H1 (cell line): ENCODE data around the gene TP63. TPM values are rescaled to one million over a fixed set of nuclear protein-coding genes. Genes with fewer than 3 reads are reported as not detected.

ENCODE experiments used
- CTCF ChIA-PET: fragments of 300-600 bp; sonication (Branson Sonifier 250); formaldehyde crosslinking; loops from one replicate; lab custom pipeline; 2021; ENCODE audit not compliant: partially characterized antibody; lab: Charles Lee
- POLR2A ChIA-PET: fragments of 300-600 bp; sonication (Branson Sonifier 250); formaldehyde crosslinking; loops from one replicate; lab custom pipeline; 2021; ENCODE audit warnings: inconsistent platforms; ENCODE audit not compliant: partially characterized antibody; lab: Charles Lee
- DNase-seq, 2 experiments: peaks; one replicate each; pipeline versions ENCODE4 v3.0.0 to v3.0.0-alpha.2; 2010 to 2022; ENCODE audit warnings: low spot score in 2 of 2, low read depth in 1 of 2, mixed read lengths in 1 of 2
- FAIRE-seq: peaks from 2 replicates; lab custom pipeline; 2011; peaks lifted over from hg19 to GRCh38; lab: Jason Lieb, UNC
- H2AFZ ChIP-seq: 2 replicates; pipeline ENCODE4 v1.8.1; 2012; ENCODE audit warnings: low read length, inconsistent platforms
- H2AK5ac ChIP-seq: 2 replicates; pipeline ENCODE4 v1.6.1; 2013; ENCODE audit warnings: low read depth, low read length
- H2BK120ac ChIP-seq: replicated peaks from 2 replicates; pipeline ENCODE3; 2013; ENCODE audit warnings: low read depth, low read length, inconsistent platforms
- H2BK12ac ChIP-seq: 2 replicates; pipeline ENCODE4 v1.6.1; 2013; ENCODE audit warnings: low read depth, low read length
- H2BK15ac ChIP-seq: 2 replicates; pipeline ENCODE4 v1.6.1; 2013; ENCODE audit warnings: low read length
- H2BK20ac ChIP-seq: 2 replicates; pipeline ENCODE4 v1.6.1; 2013; ENCODE audit warnings: low read length
- H2BK5ac ChIP-seq: 2 replicates; pipeline ENCODE4 v1.6.1; 2013; ENCODE audit warnings: low read depth, low read length
- H3K14ac ChIP-seq: 2 replicates; pipeline ENCODE4 v1.6.1; 2013; ENCODE audit warnings: inconsistent platforms; ENCODE audit not compliant: insufficient read length
- H3K18ac ChIP-seq: 2 replicates; pipeline ENCODE4 v1.6.1; 2013; ENCODE audit warnings: low read length; ENCODE audit errors: extremely low read depth
- H3K23ac ChIP-seq: 2 replicates; pipeline ENCODE4 v1.6.1; 2013; ENCODE audit warnings: inconsistent platforms; ENCODE audit not compliant: insufficient read length
- H3K23me2 ChIP-seq: 2 replicates; pipeline ENCODE4 v1.6.1; 2013; ENCODE audit warnings: low read depth, low read length
- H3K27ac ChIP-seq: 2 replicates; pipeline ENCODE4 v1.6.1; 2011; ENCODE audit warnings: low read depth, low read length, inconsistent platforms
- H3K27me3 ChIP-seq, 4 experiments: replicated peaks in 1 of 4; 1 replicate in 1 of 4; 2 replicates in 3 of 4; pipeline versions ENCODE4 v1.6.1 to v1.8.1; 2011 to 2013; ENCODE audit warnings: low read length in 3 of 4, mild to moderate bottlenecking in 3 of 4, inconsistent platforms in 2 of 4, mixed read lengths in 2 of 4, moderate library complexity in 1 of 4; ENCODE audit not compliant: control insufficient read depth in 3 of 4, insufficient read depth in 3 of 4; ENCODE audit errors: extremely low read depth in 1 of 4
- H3K36me3 ChIP-seq, 4 experiments: 2 replicates each; pipeline versions ENCODE4 v1.6.1 to v1.8.1; 2011 to 2013; ENCODE audit warnings: mild to moderate bottlenecking in 4 of 4, low read length in 3 of 4, moderate library complexity in 2 of 4, control low read depth in 1 of 4, inconsistent platforms in 1 of 4; ENCODE audit not compliant: insufficient read depth in 4 of 4, control insufficient read depth in 2 of 4
- H3K4ac ChIP-seq: replicated peaks from 2 replicates; pipeline ENCODE3; 2013; ENCODE audit warnings: low read length, low read depth, mixed read lengths, inconsistent platforms; ENCODE audit not compliant: insufficient read length
- H3K4me1 ChIP-seq, 4 experiments: replicated peaks in 1 of 4; 1 replicate in 1 of 4; 2 replicates in 3 of 4; pipeline versions ENCODE4 v1.6.1 to v1.8.1; 2011 to 2013; ENCODE audit warnings: low read length in 3 of 4, inconsistent platforms in 2 of 4, mixed read lengths in 1 of 4; ENCODE audit not compliant: insufficient read depth in 4 of 4, control insufficient read depth in 3 of 4
- H3K4me2 ChIP-seq, 2 experiments: 2 replicates each; pipeline versions ENCODE4 v1.6.1 to v1.8.1; 2011 to 2013; ENCODE audit warnings: low read depth in 2 of 2, low read length in 2 of 2, control low read depth in 1 of 2, inconsistent platforms in 1 of 2, mild to moderate bottlenecking in 1 of 2; ENCODE audit not compliant: insufficient read depth in 1 of 2
- H3K4me3 ChIP-seq, 4 experiments: fragments of 200-600, 300-600 bp in 1 of 4; sonication (generic), shearing (Covaris generic), sonication (Bioruptor Twin) in 1 of 4; 2 replicates each; pipeline versions ENCODE4 v1.5.1 to v1.8.1; 2011 to 2016; ENCODE audit warnings: low read length in 4 of 4, low read depth in 3 of 4, control low read depth in 2 of 4, inconsistent platforms in 2 of 4, mild to moderate bottlenecking in 2 of 4, mixed read lengths in 1 of 4, moderate library complexity in 1 of 4; ENCODE audit not compliant: insufficient read depth in 2 of 4; ENCODE audit errors: extremely low read depth in 1 of 4
- H3K56ac ChIP-seq: replicated peaks from 2 replicates; pipeline ENCODE3; 2013; ENCODE audit warnings: low read depth, mild to moderate bottlenecking, mixed read lengths, low read length, inconsistent platforms; ENCODE audit not compliant: insufficient read length
- H3K79me1 ChIP-seq: 2 replicates; pipeline ENCODE4 v1.6.1; 2013; ENCODE audit warnings: low read depth, low read length, control low read depth
- H3K79me2 ChIP-seq, 2 experiments: 2 replicates each; pipeline versions ENCODE4 v1.6.1 to v1.8.1; 2012 to 2013; ENCODE audit warnings: low read length in 2 of 2, mild to moderate bottlenecking in 2 of 2, inconsistent platforms in 1 of 2; ENCODE audit not compliant: insufficient read depth in 2 of 2, control insufficient read depth in 1 of 2
- H3K9ac ChIP-seq, 4 experiments: replicated peaks in 1 of 4; 1 replicate in 1 of 4; 2 replicates in 3 of 4; pipeline versions ENCODE4 v1.6.1 to v1.8.1; 2011 to 2013; ENCODE audit warnings: low read depth in 3 of 4, low read length in 3 of 4, control low read depth in 2 of 4, mild to moderate bottlenecking in 2 of 4, moderate library complexity in 2 of 4, inconsistent platforms in 1 of 4; ENCODE audit errors: extremely low read depth in 1 of 4
- H3K9me3 ChIP-seq, 2 experiments: 2 replicates each; pipeline versions ENCODE4 v1.6.1 to v1.8.1; 2012 to 2013; ENCODE audit warnings: mild to moderate bottlenecking in 2 of 2, moderate library complexity in 2 of 2, control low read depth in 1 of 2, inconsistent platforms in 1 of 2, low read depth in 1 of 2, low read length in 1 of 2, mixed read lengths in 1 of 2; ENCODE audit not compliant: insufficient read depth in 2 of 2
- H4K20me1 ChIP-seq, 2 experiments: replicated peaks in 1 of 2; 2 replicates each; pipeline versions ENCODE3 to v1.8.1; 2011 to 2013; ENCODE audit warnings: inconsistent platforms in 2 of 2, low read length in 2 of 2, mild to moderate bottlenecking in 1 of 2; ENCODE audit not compliant: insufficient read depth in 2 of 2, control insufficient read depth in 1 of 2
- H4K5ac ChIP-seq: 2 replicates; pipeline ENCODE4 v1.6.1; 2013; ENCODE audit warnings: low read length, low read depth, mixed read lengths, inconsistent platforms; ENCODE audit not compliant: insufficient read length
- H4K8ac ChIP-seq: 2 replicates; pipeline ENCODE4 v1.8.0; 2013; ENCODE audit warnings: mild to moderate bottlenecking, moderate library complexity, low read length, inconsistent platforms; ENCODE audit not compliant: insufficient read depth; ENCODE audit errors: extremely low read depth
- H4K91ac ChIP-seq: replicated peaks from 2 replicates; pipeline ENCODE3; 2013; ENCODE audit warnings: low read length, mixed read lengths, inconsistent platforms; ENCODE audit not compliant: insufficient read length
- BCL11A ChIP-seq, 2 experiments: IDR thresholded peaks; one replicate each; pipeline ENCODE4 v1.6.1; 2011; ENCODE audit warnings: low read depth in 2 of 2, low read length in 2 of 2, mild to moderate bottlenecking in 2 of 2
- CBX8 ChIP-seq: fragments of 300-800, 300-1000 bp; sonication (generic); IDR thresholded peaks from 2 replicates; pipeline ENCODE4 v1.7.1; 2016; ENCODE audit warnings: low read depth, low read length, borderline replicate concordance
- CEBPB ChIP-seq: IDR thresholded peaks from 2 replicates; pipeline ENCODE4 v1.6.1; 2012; ENCODE audit warnings: low read depth, low read length
- CHD2 ChIP-seq: IDR thresholded peaks from 2 replicates; pipeline ENCODE4 v1.6.1; 2012; ENCODE audit warnings: low read length, improper control_type of control experiment
- KDM1A ChIP-seq: fragments of 200-600, 300-600 bp; sonication (generic); IDR thresholded peaks from 2 replicates; pipeline ENCODE4 v1.7.1; 2016; ENCODE audit warnings: mild to moderate bottlenecking, low read length, borderline replicate concordance
- KDM5A ChIP-seq: fragments of 200-600 bp; IDR thresholded peaks from 2 replicates; pipeline ENCODE4 v1.7.1; 2012; ENCODE audit warnings: mild to moderate bottlenecking, low read length, inconsistent platforms, mixed read lengths
- NANOG ChIP-seq: IDR thresholded peaks from 2 replicates; pipeline ENCODE4 v1.6.1; 2011; ENCODE audit warnings: low read length, low read depth, mild to moderate bottlenecking, inconsistent platforms; ENCODE audit not compliant: insufficient read depth, poor library complexity, severe bottlenecking
- NRF1 ChIP-seq: IDR thresholded peaks from 2 replicates; pipeline ENCODE4 v1.6.1; 2011; ENCODE audit warnings: mild to moderate bottlenecking, low read depth, low read length, improper control_type of control experiment
- POLR2AphosphoS5 ChIP-seq: IDR thresholded peaks from 2 replicates; pipeline ENCODE4 v1.6.1; 2011; ENCODE audit warnings: low read depth, low read length
- RFX5 ChIP-seq: IDR thresholded peaks from 2 replicates; pipeline ENCODE4 v1.6.1; 2011; ENCODE audit warnings: low read depth, low read length, improper control_type of control experiment, borderline replicate concordance
- SRF ChIP-seq: IDR thresholded peaks from 2 replicates; pipeline ENCODE4 v1.6.1; 2011; ENCODE audit warnings: mild to moderate bottlenecking, low read depth, low read length, moderate library complexity
- TAF1 ChIP-seq: IDR thresholded peaks from 2 replicates; pipeline ENCODE4 v1.6.1; 2011; ENCODE audit warnings: mild to moderate bottlenecking, low read depth, low read length
- TAF7 ChIP-seq: optimal IDR thresholded peaks from 2 replicates; pipeline ENCODE3; 2011; ENCODE audit warnings: low read depth, mild to moderate bottlenecking, inconsistent platforms, low read length, moderate library complexity, borderline replicate concordance
- ZNF274 ChIP-seq: IDR thresholded peaks from 2 replicates; pipeline ENCODE4 v1.7.0; 2012; ENCODE audit warnings: low read length, borderline replicate concordance; ENCODE audit errors: extremely low read depth
- WGBS, 2 experiments: shearing (Covaris generic) in 1 of 2; methylation state at CpG; one replicate each; pipeline versions ENCODE4 v1.1.6 to v1.1.7; 2013 to 2015; ENCODE audit warnings: low lambda C conversion rate in 2 of 2, mixed read lengths in 2 of 2, inconsistent platforms in 1 of 2, low coverage in 1 of 2, missing lambda C conversion rate in 1 of 2; ENCODE audit not compliant: insufficient replicate concordance in 2 of 2, insufficient coverage in 1 of 2, insufficient read length in 1 of 2; ENCODE audit errors: extremely low coverage in 1 of 2, missing lambda C conversion rate in 1 of 2; 5-methylcytosine and 5-hydroxymethylcytosine counted together
- polyA plus RNA-seq, 7 experiments: library from polyadenylated mRNA; depleted of rRNA in 3 of 7; stranded (reverse) in 5 of 7; unstranded in 2 of 7; fragments of >200 nt in 5 of 7; fragments of 200-250 nt in 2 of 7; gene quantifications; 1 replicate in 5 of 7; 2 replicates in 1 of 7; 4 replicates in 1 of 7; pipeline versions ENCODE4 v1.2.1 to v1.2.3, GENCODE V29; 2011 to 2013; ENCODE audit warnings: missing spikeins in 2 of 7, mixed read lengths in 2 of 7
- total RNA-seq: library from RNA; stranded (reverse); fragmentation: NEBNext Ultra II Directional; extraction: Animal tissue kit (Norgen Biotek cat#: 25700); gene quantifications from 2 replicates; pipeline ENCODE4 v1.2.1, GENCODE V29; 2021

Gene TP63
- total and polyA plus RNA-seq, 2 of the 8 experiments (the other 6 are each of a cell fraction or from before 2014, with no cell fraction given) = not detected

- no peak overlapping the region for H3K9ac ChIP-seq
- no peak for TF ChIP-seq NANOG
- TF ChIP-seq KDM5A = no peak
- no peak for TF ChIP-seq RFX5
- TF ChIP-seq BCL11A (IDR thresholded peaks at IDR 0.05; ENCODE audit: low read depth in 2 of 2, low read length in 2 of 2) = no peak
- TF ChIP-seq TAF7 = no peak
- TF ChIP-seq CBX8 = no peak
- no peak for TF ChIP-seq NRF1
- TF ChIP-seq TAF1 = no peak
- no peak for TF ChIP-seq CHD2
- TF ChIP-seq KDM1A = no peak
- no peak for TF ChIP-seq POLR2AphosphoS5
- TF ChIP-seq CEBPB = no peak
- TF ChIP-seq ZNF274 = no peak
- no peak for TF ChIP-seq SRF
Measured at GRCh38 chr3:189848395-189849040, 217.3 kb downstream of the TP63 start.

More at GRCh38 chr3:189848395-189849040, 217.3 kb downstream of the TP63 start:
- Histone ChIP-seq H4K8ac (no peak overlapping the region), H4K20me1 (no peaks in the 10 kb centered on the region), H3K4me2 (no peak overlapping the region), H3K79me1 (no peaks in the 10 kb centered on the region), H2BK15ac (no peak overlapping the region), H4K91ac (no peak overlapping the region), H3K14ac (no peak overlapping the region), H3K56ac (no peak overlapping the region), H3K23ac (no peak overlapping the region), H3K4ac (no peak overlapping the region), H3K27ac (no peak overlapping the region), H3K36me3 (no peaks in the 10 kb centered on the region), H3K79me2 (no peaks in the 10 kb centered on the region), H3K9me3 (no peaks in the 10 kb centered on the region), H3K27me3 (no peaks in the 10 kb centered on the region), H3K23me2 (no peaks in the 10 kb centered on the region), H2BK120ac (no peak overlapping the region), H2BK20ac (no peak overlapping the region), H3K4me1 (no peaks in the 10 kb centered on the region; a peak in 1 of 7 replicates), H4K5ac (no peak overlapping the region), H2BK5ac (no peak overlapping the region), H3K18ac (no peak overlapping the region), H2BK12ac (no peak overlapping the region), H2AK5ac (no peak overlapping the region), H2AFZ (no peak overlapping the region), H3K4me3 (no peak overlapping the region)
- CTCF ChIA-PET = interaction anchor here (0.6 kb wide), 1 partner anchor 15 kb away, joined by 3 read pairs; no protein-coding TSS in a partner anchor
- no peak for DNase-seq
- POLR2A ChIA-PET = no interaction called here
- FAIRE-seq = no peak
- WGBS, 2 experiments = 90% methylated on average over 1 of the region's 1 CpG; no CpG with 5 or more reads in 1 of the 2 experiments
